ENCODE results near the gene TXN2. TPM values are rescaled to one million over a fixed set of nuclear protein-coding genes. Genes with fewer than 3 reads are reported as not detected.

The TXN2 gene
- total RNA-seq, 2 experiments from 2014 or later = 26.4 to 26.5 TPM

GRCh38 chr22:36475341-36475740, 6.1 kb downstream of the TXN2 start:
- peaks cover 11% of the 10 kb centered on the region for H3K4me1 Mint-ChIP-seq (ENCODE audit: low read depth)
- ATAC-seq (ENCODE audit: poor library complexity) = no peak
- intact Hi-C loops (cut with DNase I, micrococcal nuclease) = no loop called here
- TF ChIP-seq CTCF (IDR thresholded peaks at IDR 0.05) = no peak
- DNase-seq = no peak
- H3K9me3 Mint-ChIP-seq = no peaks in the 10 kb centered on the region
- no peak overlapping the region for H3K4me3 Mint-ChIP-seq
- H3K4me3 ChIP-seq (ENCODE audit: low read length) = no peak overlapping the region
- no peak overlapping the region for H3K27ac ChIP-seq (ENCODE audit: low read depth in 1 of 2, low read length in 2 of 2)
- ChIA-PET POLR2A (no interaction called here), CTCF (no interaction called here)
- no peaks in the 10 kb centered on the region for H3K27me3 Mint-ChIP-seq
- peaks cover 9% of the 10 kb centered on the region for H3K4me1 ChIP-seq (ENCODE audit: insufficient read depth, low read length)
- H3K27me3 ChIP-seq (ENCODE audit: control insufficient read depth in 1 of 2, insufficient read depth in 2 of 2, low read length in 2 of 2) = no peaks in the 10 kb centered on the region
- H3K36me3 ChIP-seq (ENCODE audit: insufficient read depth, low read length) = peaks cover 81% of the 10 kb centered on the region
- no peak overlapping the region for H3K27ac Mint-ChIP-seq
- H3K9me3 ChIP-seq (ENCODE audit: control insufficient read depth in 1 of 2, insufficient read depth in 1 of 2, low read length in 2 of 2) = no peaks in the 10 kb centered on the region
- H3K36me3 Mint-ChIP-seq (ENCODE audit: low read depth) = peaks cover 74% of the 10 kb centered on the region

- intact Hi-C loops (cut with DNase I, micrococcal nuclease) = loop anchor here in 1 of 2 experiments (5.0 kb wide), 1 partner anchor 85 kb away; the partner anchor contains the start of gene MYH9
- POLR2A ChIA-PET = interaction anchor here (0.7 kb wide), 1 partner anchor 141 kb away, joined by 4 read pairs; no protein-coding TSS in a partner anchor
- ATAC-seq (ENCODE audit: poor library complexity) (no peak), DNase-seq (no peak)
- H3K4me1 Mint-ChIP-seq (ENCODE audit: low read depth) = peaks cover 15% of the 10 kb centered on the region
- Histone ChIP-seq H3K27ac (ENCODE audit: low read depth in 1 of 2, low read length in 2 of 2) (no peak overlapping the region), H3K9me3 (ENCODE audit: control insufficient read depth in 1 of 2, insufficient read depth in 1 of 2, low read length in 2 of 2) (no peaks in the 10 kb centered on the region), H3K27me3 (ENCODE audit: control insufficient read depth in 1 of 2, insufficient read depth in 2 of 2, low read length in 2 of 2) (no peaks in the 10 kb centered on the region), H3K36me3 (ENCODE audit: insufficient read depth, low read length) (peaks cover 67% of the 10 kb centered on the region), H3K4me1 (ENCODE audit: insufficient read depth, low read length) (peaks cover 18% of the 10 kb centered on the region), H3K4me3 (ENCODE audit: low read length) (no peak overlapping the region)
- no peak overlapping the region for H3K4me3 Mint-ChIP-seq
- CTCF ChIA-PET = no interaction called here
- no peak overlapping the region for H3K27ac Mint-ChIP-seq
- no peak for TF ChIP-seq CTCF (IDR thresholded peaks at IDR 0.05)
- H3K36me3 Mint-ChIP-seq (ENCODE audit: low read depth) = peaks cover 64% of the 10 kb centered on the region
- no peaks in the 10 kb centered on the region for H3K9me3 Mint-ChIP-seq
- H3K27me3 Mint-ChIP-seq = no peaks in the 10 kb centered on the region
Measured at GRCh38 chr22:36472689-36473088, 8.8 kb downstream of the TXN2 start.

GRCh38 chr22:36471341-36471821, 10.1 kb downstream of the TXN2 start:
- H3K27ac Mint-ChIP-seq = no peak overlapping the region
- Histone ChIP-seq H3K4me3 (ENCODE audit: low read length) (no peak overlapping the region), H3K4me1 (ENCODE audit: insufficient read depth, low read length) (peaks cover 26% of the 10 kb centered on the region), H3K27ac (ENCODE audit: low read depth in 1 of 2, low read length in 2 of 2) (no peak overlapping the region), H3K36me3 (ENCODE audit: insufficient read depth, low read length) (peaks cover 59% of the 10 kb centered on the region), H3K9me3 (ENCODE audit: control insufficient read depth in 1 of 2, insufficient read depth in 1 of 2, low read length in 2 of 2) (no peaks in the 10 kb centered on the region), H3K27me3 (ENCODE audit: control insufficient read depth in 1 of 2, insufficient read depth in 2 of 2, low read length in 2 of 2) (no peaks in the 10 kb centered on the region)
- no peaks in the 10 kb centered on the region for H3K9me3 Mint-ChIP-seq
- peaks cover 26% of the 10 kb centered on the region for H3K4me1 Mint-ChIP-seq (ENCODE audit: low read depth)
- DNase-seq (no peak), ATAC-seq (ENCODE audit: poor library complexity) (no peak)
- ChIA-PET CTCF (interaction anchor here (1.1 to 4.2 kb wide), 13 partner anchors 15 to 233 kb away, joined by 3 to 60 read pairs (median 5); partner anchors contain the start of gene APOL2), POLR2A (interaction anchor here (1.4 to 1.6 kb wide), 3 partner anchors 20 to 172 kb away, joined by 4 to 7 read pairs (median 7); no protein-coding TSS in a partner anchor)
- no peaks in the 10 kb centered on the region for H3K27me3 Mint-ChIP-seq
- peaks cover 60% of the 10 kb centered on the region for H3K36me3 Mint-ChIP-seq (ENCODE audit: low read depth)
- intact Hi-C loops (cut with DNase I, micrococcal nuclease) = loop anchor here (2.0 to 5.0 kb wide), 3 partner anchors 37 to 87 kb away; partner anchors contain the start of gene MYH9 (in 1 of the 2)
- no peak overlapping the region for H3K4me3 Mint-ChIP-seq
- no peak for TF ChIP-seq CTCF (IDR thresholded peaks at IDR 0.05)

Measured in CD4-positive, alpha-beta T cell (primary cell).